Measurements from ENCODE around the gene TPO.

DNA sequence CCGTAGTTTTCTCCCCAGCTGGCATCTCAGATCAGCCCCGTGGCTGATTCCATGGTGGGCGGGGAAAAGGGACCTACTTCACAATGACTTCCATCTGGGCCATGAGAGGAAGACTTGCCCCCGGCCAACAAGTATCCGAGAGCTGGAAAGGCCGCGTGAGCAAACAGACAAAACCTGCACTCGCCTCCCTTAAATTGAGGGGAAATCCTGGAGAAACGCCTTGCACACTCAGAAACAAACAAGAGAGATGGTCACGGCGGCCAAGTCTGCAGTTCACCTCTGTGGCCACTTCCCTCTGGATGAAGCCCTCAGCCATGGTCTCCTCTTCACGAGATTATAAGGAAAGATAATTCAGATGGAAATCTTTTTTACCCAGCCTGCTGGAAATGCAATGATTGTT, 39.4 kb upstream of the TPO start:
- TF ChIP-seq, protein P1, sequence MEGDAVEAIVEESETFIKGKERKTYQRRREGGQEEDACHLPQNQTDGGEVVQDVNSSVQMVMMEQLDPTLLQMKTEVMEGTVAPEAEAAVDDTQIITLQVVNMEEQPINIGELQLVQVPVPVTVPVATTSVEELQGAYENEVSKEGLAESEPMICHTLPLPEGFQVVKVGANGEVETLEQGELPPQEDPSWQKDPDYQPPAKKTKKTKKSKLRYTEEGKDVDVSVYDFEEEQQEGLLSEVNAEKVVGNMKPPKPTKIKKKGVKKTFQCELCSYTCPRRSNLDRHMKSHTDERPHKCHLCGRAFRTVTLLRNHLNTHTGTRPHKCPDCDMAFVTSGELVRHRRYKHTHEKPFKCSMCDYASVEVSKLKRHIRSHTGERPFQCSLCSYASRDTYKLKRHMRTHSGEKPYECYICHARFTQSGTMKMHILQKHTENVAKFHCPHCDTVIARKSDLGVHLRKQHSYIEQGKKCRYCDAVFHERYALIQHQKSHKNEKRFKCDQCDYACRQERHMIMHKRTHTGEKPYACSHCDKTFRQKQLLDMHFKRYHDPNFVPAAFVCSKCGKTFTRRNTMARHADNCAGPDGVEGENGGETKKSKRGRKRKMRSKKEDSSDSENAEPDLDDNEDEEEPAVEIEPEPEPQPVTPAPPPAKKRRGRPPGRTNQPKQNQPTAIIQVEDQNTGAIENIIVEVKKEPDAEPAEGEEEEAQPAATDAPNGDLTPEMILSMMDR (IDR thresholded peaks at IDR 0.05) = no peak
- TF ChIP-seq EZH2phosphoT487 (IDR thresholded peaks at IDR 0.05) (no peak), EZH2 (IDR thresholded peaks at IDR 0.05) (no peak)
